Choroid plexus epithelial cell (primary cell): ENCODE results near the gene MEIS1.

ENCODE experiments used
- DNase-seq: peaks from one replicate; pipeline ENCODE4 v3.0.0-alpha.2; 2010; ENCODE audit warnings: low read depth
- H3K4me3 ChIP-seq: 2 replicates; pipeline ENCODE4 v1.5.1; 2011; ENCODE audit warnings: low read depth, mild to moderate bottlenecking, control low read depth, low read length, moderate library complexity
- CTCF ChIP-seq: conservative IDR thresholded peaks from 2 replicates; pipeline ENCODE4 v1.5.1; 2011; ENCODE audit warnings: low read depth, mild to moderate bottlenecking, control low read depth, inconsistent platforms, low read length, moderate library complexity

MEIS1 gene

DNA sequence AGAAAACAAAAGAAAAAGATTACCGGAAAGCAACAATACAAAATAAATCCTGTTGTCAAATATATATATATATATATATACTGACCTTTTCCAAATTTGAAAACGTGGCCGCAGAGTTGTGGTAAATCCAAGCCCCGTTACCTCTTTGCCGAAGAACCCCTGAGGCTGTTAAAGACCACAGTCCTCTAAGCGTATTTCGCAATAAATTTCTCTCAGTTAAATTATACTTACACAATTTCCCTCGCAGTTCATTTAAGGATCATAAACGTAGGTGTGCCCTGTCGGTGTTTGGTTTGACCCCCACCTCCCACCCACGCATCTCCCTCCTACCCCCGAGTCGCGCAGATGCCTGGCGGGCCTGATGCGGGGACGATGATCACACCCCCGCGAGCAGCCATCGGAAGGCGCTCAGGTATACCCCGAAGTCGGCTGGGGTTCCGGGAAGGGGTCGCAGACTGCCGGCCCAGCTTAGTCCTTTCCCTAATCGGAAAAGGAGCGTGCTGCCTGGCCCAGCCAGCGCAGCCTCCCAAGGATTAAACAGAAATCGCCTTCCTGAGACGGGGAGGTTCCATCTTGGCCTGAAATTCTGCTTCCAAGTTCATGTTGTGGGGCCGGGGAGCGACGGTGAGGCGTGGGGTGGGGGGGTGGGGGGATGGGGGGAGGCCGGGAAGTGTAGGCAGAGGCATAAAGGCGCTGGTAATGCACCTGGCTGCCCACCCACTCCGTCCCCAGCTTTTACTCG, 2.9 kb upstream of the MEIS1 start:
- TF ChIP-seq CTCF: no peak
- DNase-seq: no peak
- H3K4me3 ChIP-seq: peak overlapping the region; percentile 73

DNA sequence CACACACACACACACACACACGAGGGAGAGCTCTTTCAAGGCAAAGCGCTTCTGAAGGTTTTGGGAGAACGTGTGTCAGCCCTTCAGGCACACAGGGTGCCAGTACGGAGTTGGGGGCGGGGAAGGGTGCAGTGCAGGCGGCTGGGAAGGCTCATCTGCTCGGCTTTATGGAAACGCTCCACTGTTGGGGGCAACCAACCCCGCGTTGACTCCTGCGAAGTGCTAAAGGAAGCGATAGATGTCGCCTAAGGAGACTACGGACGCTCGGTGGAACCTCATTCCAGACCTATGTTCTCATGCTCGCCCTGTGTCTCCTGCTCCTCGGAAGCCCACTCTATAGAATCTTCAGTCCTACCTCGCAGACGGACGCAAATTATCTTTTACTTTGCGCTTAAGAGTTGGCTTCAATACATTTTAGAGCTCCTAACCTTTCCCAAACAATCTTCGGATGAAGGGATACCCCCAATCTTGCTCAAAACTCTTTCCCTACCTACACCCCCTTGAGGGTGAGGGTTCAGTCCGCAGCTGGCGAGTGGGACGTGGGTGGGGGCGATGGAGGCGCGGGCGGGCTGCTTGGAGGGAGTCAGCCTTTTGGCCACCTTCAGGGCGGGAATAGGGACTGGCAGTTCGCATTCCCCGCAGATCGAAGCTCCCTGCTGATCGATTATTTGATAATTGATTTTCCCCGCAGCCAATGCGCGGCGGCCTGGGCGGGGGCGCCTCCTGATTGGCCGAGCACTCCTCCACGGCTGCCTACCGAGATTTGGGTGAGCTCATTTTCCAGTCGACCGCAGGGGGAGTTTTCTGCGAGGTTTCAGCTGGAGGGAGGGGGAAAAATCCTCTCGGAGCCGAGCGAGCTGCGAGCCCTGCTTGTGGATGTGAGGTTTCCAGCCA, 1.9 kb upstream of the MEIS1 start:
- peak; percentile 97 for DNase-seq
- H3K4me3 ChIP-seq: peak overlapping the region; percentile 73
- no peak for TF ChIP-seq CTCF

GRCh38 chr2:66433695-66433944, 1.3 kb upstream of the MEIS1 start:
- DNase-seq: no peak
- H3K4me3 ChIP-seq: peak overlapping the region; percentile 73
- no peak for TF ChIP-seq CTCF

DNA sequence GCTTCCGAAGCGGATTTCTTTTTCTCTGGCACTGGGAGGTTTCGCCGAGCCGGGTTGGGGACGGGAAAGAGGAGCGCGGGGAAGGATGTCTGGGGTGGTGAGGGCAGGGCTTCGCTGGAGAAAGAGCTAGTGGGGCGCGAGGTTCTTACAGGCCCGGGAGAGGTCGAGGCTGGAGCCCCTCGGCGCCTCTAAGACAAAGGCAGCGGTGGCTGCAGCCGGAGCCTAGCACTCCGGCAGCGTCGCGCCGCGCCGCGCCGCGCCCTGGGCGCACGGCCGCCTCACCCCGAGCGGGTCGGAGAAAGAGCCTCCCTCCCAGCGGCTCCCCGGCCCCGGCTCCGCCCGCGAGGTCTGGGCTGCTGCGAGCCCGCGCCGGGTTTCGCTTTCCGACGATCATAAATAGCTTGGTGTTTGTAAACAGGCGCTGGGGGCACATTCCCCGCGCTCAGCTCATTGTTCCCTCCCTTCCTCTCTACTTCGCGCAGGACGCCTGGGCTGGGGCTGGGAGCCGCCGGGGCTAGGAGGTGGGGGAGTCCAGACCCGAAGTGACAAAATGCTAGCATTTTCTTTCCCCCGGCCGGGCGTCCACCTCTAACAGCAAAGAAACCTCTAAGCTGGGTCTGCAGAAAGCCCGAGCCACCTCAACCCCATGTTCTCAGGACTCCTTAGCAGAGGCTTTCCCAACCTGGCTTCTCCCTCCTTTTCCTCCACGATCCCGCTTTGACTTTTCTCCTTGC, 813 bp upstream of the MEIS1 start:
- peak overlapping the region; percentile 73 for H3K4me3 ChIP-seq
- peak; percentile 71 for DNase-seq
- TF ChIP-seq CTCF: no peak

GRCh38 chr2:66435549-66435875, 587 bp downstream of the MEIS1 start:
- peak overlapping the region; percentile 73 for H3K4me3 ChIP-seq
- DNase-seq: peak; percentile 33
- no peak for TF ChIP-seq CTCF

GRCh38 chr2:66435963-66436362, 1.0 kb downstream of the MEIS1 start:
- DNase-seq: no peak
- H3K4me3 ChIP-seq: peak overlapping the region; percentile 73
- TF ChIP-seq CTCF: no peak
